IMR-90 (cell line): ENCODE results near the gene GNE. TPM values are rescaled to one million over a fixed set of nuclear protein-coding genes. Genes with fewer than 3 reads are reported as not detected.

Experiments
- ATAC-seq: fragments of 200-7000 bp; cut with Tn5 transposase; 2 replicates; pipeline ENCODE4 v1.9.1; 2020; ENCODE audit warnings: low read depth, mild to moderate bottlenecking, moderate library complexity
- BruUV-seq: library from RNA; stranded (reverse); fragments of 400-500 nt; replicated peaks from 2 replicates; lab custom pipeline; 2021; lab: Mats Ljungman, UMichigan
- CTCF ChIA-PET: fragments of 300-600 bp; formaldehyde crosslinking; extraction: SDS; loops from one replicate; lab custom pipeline; 2021; ENCODE audit warnings: antibody characterized with exemption; lab: Yijun Ruan, JAX
- POLR2A ChIA-PET: fragments of 300-600 bp; sonication (Branson Sonifier 250); formaldehyde crosslinking; loops from one replicate; lab custom pipeline; 2022; ENCODE audit warnings: antibody characterized with exemption; ENCODE audit not compliant: unreplicated experiment; lab: Charles Lee
- DNase-seq: peaks from one replicate; pipeline ENCODE4 v3.0.0; 2013
- H2AFZ ChIP-seq: replicated peaks from 2 replicates; pipeline ENCODE3; 2013; ENCODE audit warnings: low read length, mild to moderate bottlenecking; ENCODE audit not compliant: poor library complexity
- H2AK5ac ChIP-seq: 2 replicates; pipeline ENCODE4 v1.6.1; 2013; ENCODE audit warnings: low read depth, low read length, inconsistent platforms
- H2AK9ac ChIP-seq: replicated peaks from 2 replicates; pipeline ENCODE3; 2013; ENCODE audit warnings: mild to moderate bottlenecking, low read depth, low read length, moderate library complexity; ENCODE audit not compliant: poor library complexity
- H2BK120ac ChIP-seq: 2 replicates; pipeline ENCODE4 v1.6.1; 2013; ENCODE audit warnings: low read depth, low read length, inconsistent platforms
- H2BK15ac ChIP-seq: 3 replicates; pipeline ENCODE4 v1.6.1; 2013; ENCODE audit warnings: low read depth, low read length, inconsistent platforms
- H2BK20ac ChIP-seq: 2 replicates; pipeline ENCODE4 v1.6.1; 2013; ENCODE audit warnings: low read depth, mild to moderate bottlenecking, inconsistent platforms, low read length, moderate library complexity
- H2BK5ac ChIP-seq: 2 replicates; pipeline ENCODE4 v1.6.1; 2013; ENCODE audit warnings: mild to moderate bottlenecking, low read depth, low read length, inconsistent platforms; ENCODE audit not compliant: poor library complexity, severe bottlenecking
- H3K14ac ChIP-seq: replicated peaks from 2 replicates; pipeline ENCODE4 v1.6.1; 2013; ENCODE audit warnings: low read depth, low read length, inconsistent platforms
- H3K18ac ChIP-seq: 2 replicates; pipeline ENCODE4 v1.6.1; 2013; ENCODE audit warnings: low read depth, low read length, control low read depth
- H3K23ac ChIP-seq: 2 replicates; pipeline ENCODE4 v1.6.1; 2013; ENCODE audit warnings: low read depth, low read length, inconsistent platforms
- H3K27ac ChIP-seq: 2 replicates; pipeline ENCODE4 v1.5.1; 2013; ENCODE audit warnings: mild to moderate bottlenecking, control low read depth, low read length; ENCODE audit not compliant: insufficient read depth
- H3K27me3 ChIP-seq: 2 replicates; pipeline ENCODE4 v1.6.1; 2013; ENCODE audit warnings: low read length; ENCODE audit not compliant: control insufficient read depth, insufficient read depth
- H3K36me3 ChIP-seq: 2 replicates; pipeline ENCODE4 v1.6.1; 2013; ENCODE audit warnings: low read length, mixed read lengths; ENCODE audit not compliant: control insufficient read depth, insufficient read depth
- H3K4ac ChIP-seq: 2 replicates; pipeline ENCODE4 v1.6.1; 2013; ENCODE audit warnings: low read depth, low read length, inconsistent platforms
- H3K4me1 ChIP-seq: 2 replicates; pipeline ENCODE4 v1.6.1; 2013; ENCODE audit warnings: low read length, mixed read lengths; ENCODE audit not compliant: control insufficient read depth, insufficient read depth
- H3K4me2 ChIP-seq: 2 replicates; pipeline ENCODE4 v1.6.1; 2013; ENCODE audit warnings: low read depth, mild to moderate bottlenecking, control low read depth, low read length, moderate library complexity
- H3K4me3 ChIP-seq: 2 replicates; pipeline ENCODE4 v1.5.1; 2013; ENCODE audit warnings: low read depth, mild to moderate bottlenecking, control low read depth, low read length, moderate library complexity; ENCODE audit not compliant: insufficient read depth
- H3K56ac ChIP-seq: 2 replicates; pipeline ENCODE4 v1.6.1; 2013; ENCODE audit warnings: low read length, inconsistent platforms; ENCODE audit not compliant: insufficient read depth; ENCODE audit errors: extremely low read depth
- H3K79me1 ChIP-seq, 2 experiments: 2 replicates each; pipeline ENCODE4 v1.6.1; 2013; ENCODE audit warnings: low read length in 2 of 2, inconsistent platforms in 1 of 2, low read depth in 1 of 2
- H3K9ac ChIP-seq: 2 replicates; pipeline ENCODE4 v1.6.1; 2013; ENCODE audit warnings: low read depth, low read length, control low read depth
- H3K9me1 ChIP-seq: 2 replicates; pipeline ENCODE4 v1.6.1; 2013; ENCODE audit warnings: low read length, inconsistent platforms; ENCODE audit not compliant: insufficient read depth
- H3K9me3 ChIP-seq: 2 replicates; pipeline ENCODE4 v1.6.1; 2013; ENCODE audit warnings: low read length; ENCODE audit not compliant: control insufficient read depth, insufficient read depth
- H4K20me1 ChIP-seq: 2 replicates; pipeline ENCODE4 v1.6.1; 2013; ENCODE audit warnings: low read length, inconsistent platforms; ENCODE audit not compliant: insufficient read depth
- H4K5ac ChIP-seq: 2 replicates; pipeline ENCODE4 v1.6.1; 2013; ENCODE audit warnings: mild to moderate bottlenecking, low read depth, low read length, control low read depth
- H4K8ac ChIP-seq, 2 experiments: 2 replicates each; pipeline ENCODE4 v1.6.1; 2013; ENCODE audit warnings: low read depth in 2 of 2, low read length in 2 of 2, control low read depth in 1 of 2, inconsistent platforms in 1 of 2
- H4K91ac ChIP-seq: 2 replicates; pipeline ENCODE4 v1.6.1; 2013; ENCODE audit warnings: low read depth, low read length, inconsistent platforms; ENCODE audit not compliant: insufficient read depth
- BHLHE40 ChIP-seq: fragments of 150-350 bp; IDR thresholded peaks from 2 replicates; pipeline ENCODE4 v1.6.1; 2016; ENCODE audit warnings: mild to moderate bottlenecking, low read depth, low read length
- CEBPB ChIP-seq: IDR thresholded peaks from 2 replicates; pipeline ENCODE4 v1.6.1; 2012; ENCODE audit warnings: low read depth, low read length, improper control_type of control experiment
- CHD1 ChIP-seq: IDR thresholded peaks from 2 replicates; pipeline ENCODE4 v1.6.1; 2012; ENCODE audit warnings: low read depth, low read length, improper control_type of control experiment
- CTCF ChIP-seq: conservative IDR thresholded peaks from 2 replicates; pipeline ENCODE4 v1.5.1; 2012; ENCODE audit warnings: mild to moderate bottlenecking, low read depth, low read length, improper control_type of control experiment
- FOS ChIP-seq: fragments of 150-350 bp; IDR thresholded peaks from 2 replicates; pipeline ENCODE4 v1.6.1; 2016; ENCODE audit warnings: low read depth, low read length
- MAFK ChIP-seq: IDR thresholded peaks from 2 replicates; pipeline ENCODE4 v1.6.1; 2012; ENCODE audit warnings: low read depth, low read length, improper control_type of control experiment
- MAZ ChIP-seq: IDR thresholded peaks from 2 replicates; pipeline ENCODE4 v1.6.1; 2012; ENCODE audit warnings: low read depth, mild to moderate bottlenecking, low read length, improper control_type of control experiment, moderate library complexity, borderline replicate concordance
- MXI1 ChIP-seq: IDR thresholded peaks from 2 replicates; pipeline ENCODE4 v1.6.1; 2012; ENCODE audit warnings: low read depth, mild to moderate bottlenecking, low read length, moderate library complexity, borderline replicate concordance
- NFE2L2 ChIP-seq: fragments of 150-350 bp; IDR thresholded peaks from 2 replicates; pipeline ENCODE4 v1.6.1; 2016; ENCODE audit warnings: low read depth, mild to moderate bottlenecking, low read length
- POLR2A ChIP-seq: IDR thresholded peaks from 2 replicates; pipeline ENCODE4 v1.6.1; 2012; ENCODE audit warnings: mild to moderate bottlenecking, low read depth, low read length
- RAD21 ChIP-seq: IDR thresholded peaks from 2 replicates; pipeline ENCODE4 v1.6.1; 2012; ENCODE audit warnings: low read length, improper control_type of control experiment
- RCOR1 ChIP-seq: IDR thresholded peaks from 2 replicates; pipeline ENCODE4 v1.6.1; 2012; ENCODE audit warnings: mild to moderate bottlenecking, low read length, improper control_type of control experiment; ENCODE audit not compliant: insufficient replicate concordance
- RFX5 ChIP-seq: IDR thresholded peaks from 2 replicates; pipeline ENCODE4 v1.8.0; 2012; ENCODE audit warnings: low read depth, mild to moderate bottlenecking, low read length, moderate library complexity
- USF2 ChIP-seq: fragments of 150-350 bp; IDR thresholded peaks from 2 replicates; pipeline ENCODE4 v1.6.1; 2017; ENCODE audit warnings: mild to moderate bottlenecking, antibody characterized with exemption, low read length, low read depth
- WGBS, 2 experiments: methylation state at CpG; one replicate each; pipeline versions ENCODE4 v1.1.5 to v1.1.7; 2013; ENCODE audit warnings: missing lambda C conversion rate in 2 of 2; ENCODE audit not compliant: insufficient read length in 1 of 2; ENCODE audit errors: extremely low coverage in 2 of 2; 5-methylcytosine and 5-hydroxymethylcytosine counted together
- dilution Hi-C: fragments of 300-500 bp; cut with HindIII; formaldehyde crosslinking; loops from one replicate; pipeline ENCODE4 v1.14.3; 2018; ENCODE audit warnings: low sequenced_read_pairs; ENCODE audit not compliant: unreplicated experiment
- in situ Hi-C: fragments of 300-500 bp; cut with MboI; formaldehyde crosslinking; loops from 3 replicates; pipeline ENCODE4 v1.14.3; 2019; ENCODE audit warnings: low sequenced_read_pairs, inconsistent platforms, mixed read lengths
- intact Hi-C: fragments of 100-400 bp; cut with micrococcal nuclease; formaldehyde crosslinking; loops from 2 replicates; pipeline ENCODE4 v1.10.0; 2022
- polyA plus RNA-seq, 3 experiments: library from polyadenylated mRNA; depleted of rRNA; stranded (reverse); fragments of >200 nt; gene quantifications; 2 replicates each; pipeline ENCODE4 v1.2.3, GENCODE V29; 2012; ENCODE audit warnings: low replicate concordance in 1 of 3
- total RNA-seq: library from RNA; depleted of rRNA; stranded (reverse); fragments of >200 nt; gene quantifications from 2 replicates; pipeline ENCODE4 v1.2.3, GENCODE V29; 2012

GNE gene
- total and polyA plus RNA-seq, 2 of the 4 experiments (the other 2 are of a cell fraction): 11.7 to 34.1 TPM

GRCh38 chr9:36211510-36211909 lies 46.7 kb downstream of the GNE start:
- BruUV-seq: no TSS peak
- Histone ChIP-seq H3K4me3 (no peak overlapping the region), H4K20me1 (peaks cover 75% of the 10 kb centered on the region), H3K4ac (no peak overlapping the region), H3K56ac (no peak overlapping the region), H4K91ac (no peak overlapping the region), H3K9ac (no peak overlapping the region), H3K9me1 (peaks cover 44% of the 10 kb centered on the region), H3K9me3 (no peaks in the 10 kb centered on the region), H2AK9ac (no peak overlapping the region), H3K4me2 (no peak overlapping the region), H3K14ac (no peak overlapping the region), H2BK5ac (no peak overlapping the region), H2BK20ac (no peak overlapping the region), H2BK120ac (no peak overlapping the region), H2BK15ac (no peak overlapping the region), H3K79me1 (peaks cover 56 to 89% of the 10 kb centered on the region in 2 experiments), H3K27ac (no peak overlapping the region), H3K23ac (no peak overlapping the region), H3K36me3 (peaks cover 63% of the 10 kb centered on the region), H4K5ac (no peak overlapping the region), H2AK5ac (no peak overlapping the region), H3K4me1 (peaks cover 30% of the 10 kb centered on the region), H3K18ac (no peak overlapping the region), H2AFZ (no peak overlapping the region), H4K8ac (no peak overlapping the region), H3K27me3 (no peaks in the 10 kb centered on the region)
- no peak for ATAC-seq
- ChIA-PET CTCF (interaction anchor here (2.4 kb wide), 1 partner anchor 22 kb away, joined by 6 read pairs; no protein-coding TSS in a partner anchor), POLR2A (no interaction called here)
- 83% methylated on average over 4 of the region's 7 CpGs; no CpG with 5 or more reads in 1 of the 2 experiments for WGBS, 2 experiments
- TF ChIP-seq MAFK (no peak), RFX5 (no peak), CEBPB (no peak), USF2 (no peak), RAD21 (no peak), BHLHE40 (no peak), MAZ (no peak), MXI1 (no peak), POLR2A (no peak), NFE2L2 (no peak), RCOR1 (no peak), CTCF (no peak), CHD1 (no peak), FOS (no peak)
- in situ Hi-C loops (no loop called here), dilution Hi-C loops (no loop called here), intact Hi-C loops (loop anchor here (5.0 kb wide), 1 partner anchor 116 kb away; no protein-coding TSS in a partner anchor)
- DNase-seq: no peak
